Caco-2 (cell line): ENCODE measurements around the gene EIF4E. TPM values are rescaled to one million over a fixed set of nuclear protein-coding genes. Genes with fewer than 3 reads are reported as not detected.
"Not testable (repeated sequence)": the region's sequence is repeated elsewhere in the genome, so short reads cannot be mapped to it uniquely, and the experiment has no call there.

ENCODE experiments used
- BruUV-seq: library from RNA; stranded (reverse); fragments of 400-500 nt; replicated peaks from 2 replicates; lab custom pipeline; 2021; lab: Mats Ljungman, UMichigan
- CTCF ChIA-PET: fragments of 300-600 bp; sonication (Branson Sonifier 250); formaldehyde crosslinking; loops from one replicate; lab custom pipeline; 2022; ENCODE audit warnings: antibody characterized with exemption; lab: Charles Lee
- POLR2A ChIA-PET: fragments of 300-600 bp; sonication (Branson Sonifier 250); formaldehyde crosslinking; loops from one replicate; lab custom pipeline; 2022; ENCODE audit warnings: antibody characterized with exemption; lab: Charles Lee
- DNase-seq, 2 experiments: peaks; one replicate each; pipeline versions ENCODE4 v3.0.0 to v3.0.0-alpha.2; 2020 to 2022
- H3K27me3 ChIP-seq: replicated peaks from 2 replicates; pipeline ENCODE4 v1.6.0; 2011; ENCODE audit warnings: low read length; ENCODE audit not compliant: control insufficient read depth, insufficient read depth
- H3K36me3 ChIP-seq: 2 replicates; pipeline ENCODE4 v1.5.1; 2011; ENCODE audit warnings: low read length; ENCODE audit not compliant: control insufficient read depth, insufficient read depth
- H3K4me1 ChIP-seq: fragments of 250-450 bp; sonication (Bioruptor Pico); 2 replicates; pipeline ENCODE4 v1.5.1; 2020; ENCODE audit warnings: mild to moderate bottlenecking
- H3K4me3 ChIP-seq: 2 replicates; pipeline ENCODE4 v1.5.1; 2011; ENCODE audit warnings: low read depth, mild to moderate bottlenecking, control low read depth, low read length
- H3K9me3 ChIP-seq: fragments of 250-450 bp; sonication (Bioruptor Pico); 2 replicates; pipeline ENCODE4 v1.5.1; 2020; ENCODE audit warnings: mild to moderate bottlenecking, moderate library complexity
- H3K27ac Mint-ChIP-seq: one replicate; pipeline ENCODE4 v1.8.0; 2022; ENCODE audit warnings: mixed read lengths; ENCODE audit not compliant: unreplicated experiment
- H3K27me3 Mint-ChIP-seq: one replicate; pipeline ENCODE4 v1.8.0; 2022; ENCODE audit warnings: mixed read lengths; ENCODE audit not compliant: insufficient read depth, unreplicated experiment
- H3K36me3 Mint-ChIP-seq: one replicate; pipeline ENCODE4 v1.8.0; 2022; ENCODE audit warnings: mild to moderate bottlenecking, mixed read lengths; ENCODE audit not compliant: insufficient read depth, unreplicated experiment
- H3K4me1 Mint-ChIP-seq: one replicate; pipeline ENCODE4 v1.8.0; 2022; ENCODE audit warnings: low read depth, mixed read lengths; ENCODE audit not compliant: unreplicated experiment
- H3K4me3 Mint-ChIP-seq: one replicate; pipeline ENCODE4 v1.8.0; 2022; ENCODE audit warnings: mild to moderate bottlenecking, moderate library complexity, mixed read lengths; ENCODE audit not compliant: unreplicated experiment
- H3K9me3 Mint-ChIP-seq: one replicate; pipeline ENCODE4 v1.8.0; 2022; ENCODE audit warnings: mixed read lengths; ENCODE audit not compliant: unreplicated experiment
- intact Hi-C: fragments of 100-400 bp; cut with micrococcal nuclease; formaldehyde crosslinking; loops from one replicate; pipeline ENCODE4 v1.10.0; 2022; ENCODE audit not compliant: unreplicated experiment
- total RNA-seq: library from RNA; stranded (reverse); gene quantifications from 2 replicates; pipeline ENCODE4 v1.2.3, GENCODE V29; 2022
- TF ChIP-seq, protein P1 (sequence below), 2 experiments: fragments of 200-600 bp in 1 of 2; IDR thresholded peaks; 1 replicate in 1 of 2; 2 replicates in 1 of 2; pipeline versions ENCODE4 v1.5.1 to v1.8.0; 2011 to 2022; ENCODE audit warnings: antibody characterized with exemption in 1 of 2, control low read depth in 1 of 2, inconsistent platforms in 1 of 2, low read depth in 1 of 2, low read length in 1 of 2, mild to moderate bottlenecking in 1 of 2, moderate library complexity in 1 of 2; ENCODE audit not compliant: insufficient read depth in 1 of 2, severe bottlenecking in 1 of 2, unreplicated experiment in 1 of 2

EIF4E gene
- total RNA-seq, 1 experiment from 2014 or later = 140 TPM

DNA sequence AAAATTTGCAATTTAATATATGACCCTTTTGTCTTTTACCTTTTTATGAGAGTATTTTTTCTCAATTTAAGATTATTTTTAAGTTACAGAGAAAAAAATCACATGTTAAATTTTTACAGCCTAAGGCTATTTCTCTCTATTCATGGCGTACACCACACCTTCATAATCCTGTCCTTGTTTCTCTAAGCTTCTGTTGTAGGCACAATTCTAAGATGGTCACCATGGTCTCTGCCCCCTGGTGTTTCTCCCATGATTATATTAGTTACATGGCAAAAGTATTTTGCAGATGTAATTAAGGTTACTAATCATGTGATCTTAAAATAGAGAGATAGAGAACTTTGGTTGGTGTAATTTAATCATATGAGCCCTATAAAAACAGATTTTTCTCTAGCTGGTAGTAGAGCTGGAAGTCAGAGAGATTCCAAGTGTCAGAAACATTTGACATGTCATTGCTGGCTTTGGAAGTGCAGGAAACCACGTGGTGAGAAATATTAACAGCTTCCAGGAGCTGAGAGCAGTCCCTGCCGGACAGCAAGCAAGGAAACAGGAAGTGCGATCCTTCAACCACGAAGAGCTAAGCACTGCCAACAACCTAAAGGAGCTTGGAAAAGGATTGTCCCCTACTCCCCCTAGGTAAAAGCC is 89.8 kb downstream of the EIF4E start:
- Histone ChIP-seq H3K4me1 (peaks cover 19% of the 10 kb centered on the region), H3K4me3 (no peak overlapping the region), H3K27me3 (no peaks in the 10 kb centered on the region), H3K36me3 (no peaks in the 10 kb centered on the region), H3K9me3 (peaks cover 13% of the 10 kb centered on the region; the same call in 1 of the 2 replicates)
- DNase-seq = peak; percentile 52 to 56
- BruUV-seq = no TSS peak
- intact Hi-C loops = no loop called here
- POLR2A ChIA-PET = interaction anchor here (0.7 kb wide), 1 partner anchor 372 kb away, joined by 4 read pairs; no protein-coding TSS in a partner anchor
- TF ChIP-seq, protein P1, sequence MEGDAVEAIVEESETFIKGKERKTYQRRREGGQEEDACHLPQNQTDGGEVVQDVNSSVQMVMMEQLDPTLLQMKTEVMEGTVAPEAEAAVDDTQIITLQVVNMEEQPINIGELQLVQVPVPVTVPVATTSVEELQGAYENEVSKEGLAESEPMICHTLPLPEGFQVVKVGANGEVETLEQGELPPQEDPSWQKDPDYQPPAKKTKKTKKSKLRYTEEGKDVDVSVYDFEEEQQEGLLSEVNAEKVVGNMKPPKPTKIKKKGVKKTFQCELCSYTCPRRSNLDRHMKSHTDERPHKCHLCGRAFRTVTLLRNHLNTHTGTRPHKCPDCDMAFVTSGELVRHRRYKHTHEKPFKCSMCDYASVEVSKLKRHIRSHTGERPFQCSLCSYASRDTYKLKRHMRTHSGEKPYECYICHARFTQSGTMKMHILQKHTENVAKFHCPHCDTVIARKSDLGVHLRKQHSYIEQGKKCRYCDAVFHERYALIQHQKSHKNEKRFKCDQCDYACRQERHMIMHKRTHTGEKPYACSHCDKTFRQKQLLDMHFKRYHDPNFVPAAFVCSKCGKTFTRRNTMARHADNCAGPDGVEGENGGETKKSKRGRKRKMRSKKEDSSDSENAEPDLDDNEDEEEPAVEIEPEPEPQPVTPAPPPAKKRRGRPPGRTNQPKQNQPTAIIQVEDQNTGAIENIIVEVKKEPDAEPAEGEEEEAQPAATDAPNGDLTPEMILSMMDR (IDR thresholded peaks at IDR 0.05; ENCODE audit: insufficient read depth in 1 of 2, low read depth in 1 of 2, low read length in 1 of 2, severe bottlenecking in 1 of 2, unreplicated experiment in 1 of 2) = no peak
- Mint-ChIP-seq H3K27ac (no peak overlapping the region), H3K4me1 (peaks cover 6% of the 10 kb centered on the region), H3K36me3 (no peaks in the 10 kb centered on the region), H3K27me3 (no peaks in the 10 kb centered on the region), H3K4me3 (no peak overlapping the region), H3K9me3 (peaks cover 23% of the 10 kb centered on the region)
- CTCF ChIA-PET = interaction anchor here (0.6 to 1.4 kb wide), 10 partner anchors 29 to 372 kb away, joined by 3 to 11 read pairs (median 4); partner anchors contain the start of gene METAP1

DNA sequence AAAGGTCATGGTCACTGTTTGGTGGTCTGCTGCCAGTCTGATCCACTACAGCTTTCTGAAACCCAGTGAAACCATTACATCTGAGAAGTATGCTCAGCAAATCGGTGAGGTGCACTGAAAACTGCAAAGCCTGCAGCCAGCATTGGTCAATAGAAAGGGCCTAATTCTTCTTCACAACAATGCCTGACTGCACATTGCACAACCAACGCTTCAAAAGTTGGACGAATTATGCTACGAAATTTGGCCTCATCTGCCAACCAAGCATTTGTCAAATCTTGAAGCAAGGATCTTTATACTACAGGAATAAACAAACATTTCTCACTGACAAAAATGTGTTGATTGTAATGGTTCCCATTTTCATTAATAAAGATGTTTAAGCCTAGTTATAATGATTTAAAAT is 90.4 kb downstream of the EIF4E start:
- H3K4me3 Mint-ChIP-seq = no peak overlapping the region
- no peaks in the 10 kb centered on the region for H3K36me3 ChIP-seq
- peaks cover 17% of the 10 kb centered on the region for H3K4me1 ChIP-seq
- CTCF ChIA-PET = interaction anchor here (0.9 to 1.4 kb wide), 5 partner anchors 29 to 371 kb away, joined by 3 to 11 read pairs (median 4); no protein-coding TSS in a partner anchor
- peaks cover 22% of the 10 kb centered on the region for H3K9me3 Mint-ChIP-seq
- TF ChIP-seq, protein P1 (IDR thresholded peaks at IDR 0.05; ENCODE audit: insufficient read depth in 1 of 2, low read depth in 1 of 2, low read length in 1 of 2, severe bottlenecking in 1 of 2, unreplicated experiment in 1 of 2) = no peak
- H3K4me3 ChIP-seq = no peak overlapping the region
- H3K27me3 ChIP-seq = no peaks in the 10 kb centered on the region
- no peaks in the 10 kb centered on the region for H3K27me3 Mint-ChIP-seq
- no peak for DNase-seq
- peaks cover 6% of the 10 kb centered on the region for H3K4me1 Mint-ChIP-seq
- no peak overlapping the region for H3K27ac Mint-ChIP-seq
- POLR2A ChIA-PET = no interaction called here
- no peaks in the 10 kb centered on the region for H3K36me3 Mint-ChIP-seq
- BruUV-seq = no TSS peak
- intact Hi-C loops = no loop called here
- peaks cover 13% of the 10 kb centered on the region; the same call in 1 of the 2 replicates for H3K9me3 ChIP-seq

DNA sequence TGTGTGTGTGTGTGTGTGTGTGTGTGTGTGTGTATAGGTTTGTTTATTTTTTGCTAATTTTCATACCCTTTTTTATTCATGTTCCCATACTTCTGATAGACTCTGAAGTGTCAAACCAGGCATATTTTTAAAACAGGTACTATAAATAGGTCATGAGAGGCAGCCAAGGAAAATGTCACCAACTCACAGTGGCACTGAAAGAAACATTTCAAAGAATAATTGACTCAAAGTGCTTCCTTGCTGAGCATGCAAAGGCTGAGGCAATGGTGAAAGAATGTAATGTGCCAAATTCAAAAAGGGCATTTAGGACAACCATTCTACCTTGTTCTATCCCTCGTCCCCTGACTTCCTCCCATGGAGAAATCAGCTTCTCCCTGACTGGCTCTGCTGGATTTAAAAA is 95.5 kb downstream of the EIF4E start:
- Mint-ChIP-seq H3K4me3 (no peak overlapping the region), H3K27me3 (no peaks in the 10 kb centered on the region), H3K4me1 (peaks cover 14% of the 10 kb centered on the region), H3K36me3 (no peaks in the 10 kb centered on the region), H3K9me3 (no peaks in the 10 kb centered on the region), H3K27ac (no peak overlapping the region)
- Histone ChIP-seq H3K27me3 (no peaks in the 10 kb centered on the region), H3K36me3 (no peaks in the 10 kb centered on the region), H3K9me3 (no peaks in the 10 kb centered on the region), H3K4me3 (no peak overlapping the region), H3K4me1 (peaks cover 5% of the 10 kb centered on the region; the same call in 1 of the 2 replicates)
- CTCF ChIA-PET = no interaction called here
- POLR2A ChIA-PET = no interaction called here
- TF ChIP-seq, protein P1 (IDR thresholded peaks at IDR 0.05; ENCODE audit: insufficient read depth in 1 of 2, low read depth in 1 of 2, low read length in 1 of 2, severe bottlenecking in 1 of 2, unreplicated experiment in 1 of 2) = no peak
- no TSS peak for BruUV-seq
- intact Hi-C loops = no loop called here
- no peak for DNase-seq

DNA sequence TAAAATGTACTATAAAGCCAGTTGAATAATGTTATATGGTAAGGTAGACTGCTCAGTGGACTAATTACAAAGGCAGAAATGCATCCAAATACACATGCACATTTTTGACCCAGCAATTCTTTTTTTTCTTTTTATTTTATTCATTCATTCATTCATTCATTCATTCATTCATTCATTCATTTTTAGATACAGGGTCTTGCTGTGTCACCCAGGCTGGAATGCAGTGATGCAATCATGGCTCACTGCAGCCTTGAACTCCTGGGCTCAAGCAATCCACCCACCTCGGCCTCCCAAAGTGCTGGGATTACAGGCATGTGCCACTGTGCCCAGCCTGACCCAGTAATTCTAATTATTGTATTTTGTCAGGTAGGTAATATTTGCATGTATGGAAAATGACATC is 97.9 kb downstream of the EIF4E start:
- BruUV-seq, H3K27me3 Mint-ChIP-seq, intact Hi-C loops, H3K36me3 ChIP-seq, CTCF ChIA-PET, H3K36me3 Mint-ChIP-seq, H3K4me3 ChIP-seq, H3K27ac Mint-ChIP-seq, DNase-seq, H3K27me3 ChIP-seq, H3K4me3 Mint-ChIP-seq, H3K9me3 ChIP-seq, POLR2A ChIA-PET: not testable (repeated sequence)
- peaks cover 19% of the 10 kb centered on the region for H3K4me1 ChIP-seq
- H3K9me3 Mint-ChIP-seq = peaks cover 13% of the 10 kb centered on the region
- H3K4me1 Mint-ChIP-seq = peaks cover 28% of the 10 kb centered on the region
